Gastrocnemius medialis (tissue), 4 donors: Measurements from ENCODE around the gene MXRA8. TPM values are rescaled to one million over a fixed set of nuclear protein-coding genes. Genes with fewer than 3 reads are reported as not detected.
A peak's percentile ranks its signal among the peaks of the same experiment; 100 is the strongest.

ENCODE experiments used
- ATAC-seq, 2 donors: fragments of 150-250 bp; one replicate each; pipeline ENCODE4 v1.9.1; 2016
- DNase-seq, 2 donors: peaks; one replicate each; pipeline ENCODE4 v3.0.0-alpha.2; 2019
- H3K27ac ChIP-seq, 4 donors: fragments of 200-600 bp; sonication (generic); 1 replicate in 1 of 4; 2 replicates in 3 of 4; pipeline ENCODE4 v1.5.1; 2016 to 2018; ENCODE audit warnings: mild to moderate bottlenecking in 2 of 4, moderate library complexity in 1 of 4
- H3K27me3 ChIP-seq, 3 donors: fragments of 200-600 bp; sonication (generic) in 2 of 3; 1 replicate in 1 of 3; 2 replicates in 2 of 3; pipeline versions ENCODE4 v1.5.1 to v1.6.0; 2016 to 2019; ENCODE audit warnings: mild to moderate bottlenecking in 1 of 3, moderate library complexity in 1 of 3
- H3K36me3 ChIP-seq, 2 donors: fragments of 200-600 bp; sonication (generic) in 1 of 2; one replicate each; pipeline ENCODE4 v1.5.1; 2017 to 2018
- H3K4me1 ChIP-seq, 2 donors: fragments of 200-600 bp; sonication (generic) in 1 of 2; one replicate each; pipeline ENCODE4 v1.5.1; 2016 to 2017; ENCODE audit warnings: mild to moderate bottlenecking in 2 of 2
- H3K4me3 ChIP-seq, 4 donors: fragments of 200-600 bp; sonication (generic) in 3 of 4; 1 replicate in 1 of 4; 2 replicates in 3 of 4; pipeline ENCODE4 v1.5.1; 2016 to 2019; ENCODE audit warnings: mild to moderate bottlenecking in 2 of 4
- H3K9me3 ChIP-seq, 3 donors: fragments of 200-600 bp; sonication (generic) in 2 of 3; 1 replicate in 1 of 3; 2 replicates in 2 of 3; pipeline ENCODE4 v1.5.1; 2016 to 2019
- CTCF ChIP-seq, 5 experiments: fragments of 450-650 bp in 3 of 5; fragments of 200-600 bp in 2 of 5; sonication (generic) in 2 of 5; IDR thresholded peaks in 4 of 5; conservative IDR thresholded peaks in 1 of 5; 1 replicate in 4 of 5; 2 replicates in 1 of 5; pipeline ENCODE4 v1.5.1; 2016 to 2019; ENCODE audit warnings: antibody characterized with exemption in 5 of 5, mild to moderate bottlenecking in 3 of 5, moderate library complexity in 3 of 5
- POLR2A ChIP-seq, 2 donors: fragments of 450-650 bp; IDR thresholded peaks; one replicate each; pipeline ENCODE4 v1.6.1; 2017; ENCODE audit warnings: antibody characterized with exemption in 2 of 2, mild to moderate bottlenecking in 2 of 2, moderate library complexity in 2 of 2
- in situ Hi-C, 4 donors: fragments of 200-750 bp; cut with MboI; loops; one replicate each; pipeline versions ENCODE4 v1.15.0 to v1.8.0; 2017; ENCODE audit warnings: low sequenced_read_pairs in 4 of 4
- intact Hi-C: fragments of 100-400 bp; cut with DNase I; formaldehyde crosslinking; loops from one replicate; pipeline ENCODE4 v1.15.1; 2023; ENCODE audit warnings: low total_unique reads
- microRNA-seq, 2 donors: library from miRNA; unstranded; fragments of <30 nt; microRNA quantifications; one replicate each; pipeline ENCODE4, GENCODE V29; 2016; ENCODE audit warnings: borderline replicate concordance in 2 of 2
- total RNA-seq, 4 donors: library from RNA; depleted of rRNA; stranded (reverse); fragments of >200 nt; gene quantifications; one replicate each; pipeline versions ENCODE4 v1.1.0 to v1.2.3, GENCODE V29; 2016

MXRA8 gene
- total RNA-seq, 4 donors from 2014 or later, result 13.9 to 41.9 (median 34.2) TPM

- H3K27ac ChIP-seq, result peak overlapping the region; percentile 58 to 71 (median 67)
These were observed 53.7 kb downstream of the MXRA8 start for GRCh38 chr1:1304331-1305299.

GRCh38 chr1:1303736-1304135 lies 54.6 kb downstream of the MXRA8 start:
- in situ Hi-C loops, result no loop called here
- H3K9me3 ChIP-seq, result no peaks in the 10 kb centered on the region
- H3K36me3 ChIP-seq, result no peaks in the 10 kb centered on the region
- H3K27ac ChIP-seq, result peak overlapping the region in 1 of 4 donors; percentile 64
- no peak overlapping the region for H3K4me3 ChIP-seq
- TF ChIP-seq CTCF (IDR thresholded peaks at IDR 0.05 in 4 of 5, conservative IDR thresholded peaks at IDR 0.05 in 1 of 5) (no peak), POLR2A (IDR thresholded peaks at IDR 0.05) (no peak)
- peaks cover 30 to 37% of the 10 kb centered on the region in 2 donors for H3K4me1 ChIP-seq
- no peak for ATAC-seq
- intact Hi-C loops, result no loop called here
- H3K27me3 ChIP-seq, result no peaks in the 10 kb centered on the region
- no peak for DNase-seq

More at GRCh38 chr1:1304331-1305299, 53.7 kb downstream of the MXRA8 start:
- DNase-seq (peak; percentile 46 to 66), ATAC-seq (no peak)
- peak overlapping the region; percentile 35 to 92 (median 61) for H3K4me3 ChIP-seq
- no peak for TF ChIP-seq CTCF (IDR thresholded peaks at IDR 0.05 in 4 of 5, conservative IDR thresholded peaks at IDR 0.05 in 1 of 5)
- TF ChIP-seq POLR2A (IDR thresholded peaks at IDR 0.05), result no peak
- intact Hi-C loops, result no loop called here
- in situ Hi-C loops, result no loop called here
- H3K36me3 ChIP-seq, result no peaks in the 10 kb centered on the region
- no peaks in the 10 kb centered on the region for H3K27me3 ChIP-seq
- H3K4me1 ChIP-seq, result peaks cover 37 to 46% of the 10 kb centered on the region in 2 donors
- H3K9me3 ChIP-seq, result no peaks in the 10 kb centered on the region

- intact Hi-C loops (no loop called here), in situ Hi-C loops (no loop called here)
- TF ChIP-seq POLR2A (IDR thresholded peaks at IDR 0.05) (no peak), CTCF (IDR thresholded peaks at IDR 0.05 in 4 of 5, conservative IDR thresholded peaks at IDR 0.05 in 1 of 5) (no peak)
- no peaks in the 10 kb centered on the region for H3K27me3 ChIP-seq
- ATAC-seq, result no peak
- no peak overlapping the region for H3K4me3 ChIP-seq
- no peak overlapping the region for H3K27ac ChIP-seq
- no peaks in the 10 kb centered on the region for H3K36me3 ChIP-seq
- no peak for DNase-seq
- no peaks in the 10 kb centered on the region for H3K9me3 ChIP-seq
- H3K4me1 ChIP-seq, result peaks cover 30 to 36% of the 10 kb centered on the region in 2 donors
These were observed 55.3 kb downstream of the MXRA8 start for GRCh38 chr1:1302951-1303509.

Small RNAs within 50 kb of the gene (microRNA-seq; reads per million reads assigned to microRNA genes)
- 0 to 1.2 reads per million in 2 donors for gene MIR6727
- 0 reads per million in 2 donors for gene MIR6808

Other genes starting within 250 kb of the MXRA8 start
- 1 to 10 TPM; 2.8 to 6.4 (median 5.3) TPM for gene C1orf159, start 242.5 kb downstream of the MXRA8 start, total RNA-seq
- gene TTLL10, start 184.7 kb downstream of the MXRA8 start, total RNA-seq, result under 1 TPM in 2 of 4 donors, not detected in 2; 0.13 to 0.16 TPM
- not detected for gene TNFRSF18, start 152.0 kb downstream of the MXRA8 start, total RNA-seq
- 1 to 10 TPM in 1 of 4 donors, under 1 TPM in 2, not detected in 1; 0.42 to 2.1 (median 0.46) TPM for gene TNFRSF4, start 144.4 kb downstream of the MXRA8 start, total RNA-seq
- gene SDF4, start 126.6 kb downstream of the MXRA8 start, total RNA-seq, result 10 to 100 TPM; 51.0 to 94.2 (median 79.4) TPM
- gene B3GALT6, start 126.3 kb downstream of the MXRA8 start, total RNA-seq, result 10 to 100 TPM in 3 of 4 donors, 1 to 10 TPM in 1; 8.5 to 32.8 (median 20.6) TPM
- 1 to 10 TPM in 1 of 4 donors, not detected in 3; 2.7 TPM for gene C1QTNF12, start 111.8 kb downstream of the MXRA8 start, total RNA-seq
- gene UBE2J2, start 84.7 kb downstream of the MXRA8 start, total RNA-seq, result 10 to 100 TPM; 31.3 to 42.3 (median 38.3) TPM
- gene SCNN1D, start 78.1 kb downstream of the MXRA8 start, total RNA-seq, result under 1 TPM in 3 of 4 donors, not detected in 1; 0.19 to 0.91 (median 0.66) TPM
- gene ACAP3, start 50.6 kb downstream of the MXRA8 start, total RNA-seq, result 10 to 100 TPM; 18.4 to 31.9 (median 25.8) TPM
- gene PUSL1, start 50.0 kb downstream of the MXRA8 start, total RNA-seq, result 10 to 100 TPM in 2 of 4 donors, 1 to 10 TPM in 2; 6.2 to 13.1 (median 9.5) TPM
- 10 to 100 TPM; 74.0 to 94.4 (median 84.7) TPM for gene INTS11, start 33.9 kb downstream of the MXRA8 start, total RNA-seq
- gene CPTP, start 33.8 kb downstream of the MXRA8 start, total RNA-seq, result 10 to 100 TPM; 22.7 to 64.9 (median 34.0) TPM
- under 1 TPM in 2 of 4 donors, not detected in 2; 0.20 to 0.44 TPM for gene TAS1R3, start 27.3 kb downstream of the MXRA8 start, total RNA-seq
- 100 to 1,000 TPM; 196 to 311 (median 258) TPM for gene DVL1, start 9.1 kb downstream of the MXRA8 start, total RNA-seq
- 100 to 1,000 TPM; 165 to 450 (median 234) TPM for gene AURKAIP1, start 16.7 kb upstream of the MXRA8 start, total RNA-seq
- gene CCNL2, start 40.8 kb upstream of the MXRA8 start, total RNA-seq, result 10 to 100 TPM; 35.0 to 91.1 (median 43.7) TPM
- 100 to 1,000 TPM; 167 to 260 (median 203) TPM for gene MRPL20, start 48.7 kb upstream of the MXRA8 start, total RNA-seq
- gene ANKRD65, start 62.7 kb upstream of the MXRA8 start, total RNA-seq, result 1 to 10 TPM in 3 of 4 donors, under 1 TPM in 1; 0.16 to 1.8 (median 1.3) TPM
- 1 to 10 TPM; 2.1 to 8.3 (median 6.0) TPM for gene VWA1, start 77.1 kb upstream of the MXRA8 start, total RNA-seq
- gene ATAD3C, start 91.1 kb upstream of the MXRA8 start, total RNA-seq, result under 1 TPM in 1 of 4 donors, not detected in 3; 0.07 TPM
- gene ATAD3B, start 113.2 kb upstream of the MXRA8 start, total RNA-seq, result 1 to 10 TPM; 3.5 to 7.1 (median 5.9) TPM
- 10 to 100 TPM; 22.9 to 47.9 (median 35.6) TPM for gene ATAD3A, start 153.6 kb upstream of the MXRA8 start, total RNA-seq
- gene TMEM240, start 182.1 kb upstream of the MXRA8 start, total RNA-seq, result 1 to 10 TPM in 3 of 4 donors, not detected in 1; 1.1 to 2.0 (median 1.9) TPM
- 100 to 1,000 TPM; 141 to 235 (median 208) TPM for gene SSU72, start 216.3 kb upstream of the MXRA8 start, total RNA-seq
- gene FNDC10, start 241.6 kb upstream of the MXRA8 start, total RNA-seq, result 1 to 10 TPM in 1 of 4 donors, under 1 TPM in 2, not detected in 1; 0.20 to 1.3 (median 0.94) TPM